ENCODE measurements around the gene GFM1. TPM values are rescaled to one million over a fixed set of nuclear protein-coding genes. Genes with fewer than 3 reads are reported as not detected.
A peak's percentile ranks its signal among the peaks of the same experiment; 100 is the strongest.

The GFM1 gene
- total RNA-seq, 1 donor from 2014 or later: 31.7 TPM

- H3K4me3 ChIP-seq: peak overlapping the region in 1 of 2 donors; percentile 5
Measured at GRCh38 chr3:158728061-158728377, 83.7 kb downstream of the GFM1 start.

GRCh38 chr3:158728851-158729250, 84.5 kb downstream of the GFM1 start:
- no peak for DNase-seq (ENCODE audit: extremely low spot score in 2 of 2)
- Histone ChIP-seq H3K4me3 (no peak overlapping the region), H3K27ac (no peak overlapping the region), H3K4me1 (peaks cover 57% of the 10 kb centered on the region), H3K27me3 (no peaks in the 10 kb centered on the region), H3K36me3 (no peaks in the 10 kb centered on the region), H3K9me3 (no peaks in the 10 kb centered on the region)
- no peak for TF ChIP-seq POLR2A (IDR thresholded peaks at IDR 0.05)
- TF ChIP-seq POLR2AphosphoS5 (IDR thresholded peaks at IDR 0.05; ENCODE audit: insufficient read depth in 1 of 2, low read depth in 1 of 2): no peak
- TF ChIP-seq CTCF (IDR thresholded peaks at IDR 0.05): no peak
- intact Hi-C loops (cut with DNase I): loop anchor here (2.0 kb wide), 1 partner anchor 58 kb away; no protein-coding TSS in a partner anchor

More at GRCh38 chr3:158728061-158728377, 83.7 kb downstream of the GFM1 start:
- Histone ChIP-seq H3K27ac (peak overlapping the region; percentile 48), H3K9me3 (no peaks in the 10 kb centered on the region), H3K27me3 (no peaks in the 10 kb centered on the region), H3K4me1 (peaks cover 57% of the 10 kb centered on the region), H3K36me3 (no peaks in the 10 kb centered on the region)
- no peak for DNase-seq (ENCODE audit: extremely low spot score in 2 of 2)
- no peak for TF ChIP-seq POLR2A (IDR thresholded peaks at IDR 0.05)
- no peak for TF ChIP-seq POLR2AphosphoS5 (IDR thresholded peaks at IDR 0.05; ENCODE audit: insufficient read depth in 1 of 2, low read depth in 1 of 2)
- TF ChIP-seq CTCF (IDR thresholded peaks at IDR 0.05): no peak
- intact Hi-C loops (cut with DNase I): loop anchor here (2.0 kb wide), 1 partner anchor 59 kb away; no protein-coding TSS in a partner anchor

GRCh38 chr3:158731486-158731885, 87.2 kb downstream of the GFM1 start:
- TF ChIP-seq POLR2A (IDR thresholded peaks at IDR 0.05): no peak
- no peak for TF ChIP-seq CTCF (IDR thresholded peaks at IDR 0.05)
- no peak for TF ChIP-seq POLR2AphosphoS5 (IDR thresholded peaks at IDR 0.05; ENCODE audit: insufficient read depth in 1 of 2, low read depth in 1 of 2)
- peak in 1 of 2 donors; percentile 83 for DNase-seq (ENCODE audit: extremely low spot score in 2 of 2)
- Histone ChIP-seq H3K4me3 (peak overlapping the region; percentile 79 to 80), H3K27me3 (no peaks in the 10 kb centered on the region), H3K9me3 (peaks cover 6% of the 10 kb centered on the region), H3K36me3 (no peaks in the 10 kb centered on the region), H3K4me1 (peaks cover 40% of the 10 kb centered on the region), H3K27ac (peak overlapping the region; percentile 82)
- intact Hi-C loops (cut with DNase I): loop anchor here (10.0 kb wide), 1 partner anchor 57 kb away; the partner anchor contains the start of gene LXN

- DNase-seq (ENCODE audit: extremely low spot score in 2 of 2): peak in 1 of 2 donors; percentile 89
- H3K36me3 ChIP-seq: no peaks in the 10 kb centered on the region
- intact Hi-C loops (cut with DNase I): loop anchor here (10.0 kb wide), 1 partner anchor 57 kb away; the partner anchor contains the start of gene LXN
- H3K9me3 ChIP-seq: peaks cover 6% of the 10 kb centered on the region
- peaks cover 33% of the 10 kb centered on the region for H3K4me1 ChIP-seq
- TF ChIP-seq POLR2AphosphoS5 (IDR thresholded peaks at IDR 0.05; ENCODE audit: insufficient read depth in 1 of 2, low read depth in 1 of 2) (peak in 1 of 2 donors; percentile 68), CTCF (IDR thresholded peaks at IDR 0.05) (no peak)
- H3K27ac ChIP-seq: peak within 1 kb of the TSS; percentile 82
- no peaks in the 10 kb centered on the region for H3K27me3 ChIP-seq
- peak within 1 kb of the TSS; percentile 79 to 80 for H3K4me3 ChIP-seq
Measured at GRCh38 chr3:158731938-158732855, 87.9 kb downstream of the GFM1 start, which contains the start of gene RARRES1. TSS of gene RARRES1 (minus strand) at chr3:158732457. CDS start at chr3:158732415, 42 bp downstream.
